Spleen (tissue), 7 donors: ENCODE data around the gene STK38.

ENCODE experiments used
- CTCF ChIP-seq, 11 experiments: fragments of 200-600 bp in 7 of 11; fragments of 450-650 bp in 4 of 11; sonication (generic) in 4 of 11; IDR thresholded peaks in 8 of 11; conservative IDR thresholded peaks in 3 of 11; 1 replicate in 7 of 11; 2 replicates in 4 of 11; pipeline versions ENCODE4 v1.4.0 to v1.8.0; 2016 to 2021; ENCODE audit warnings: antibody characterized with exemption in 11 of 11, inconsistent platforms in 4 of 11, mild to moderate bottlenecking in 1 of 11
- POLR2A ChIP-seq, 3 donors: fragments of 450-650 bp; IDR thresholded peaks; one replicate each; pipeline ENCODE4 v1.5.1; 2017; ENCODE audit warnings: antibody characterized with exemption in 3 of 3, mild to moderate bottlenecking in 1 of 3
- donor health status: DM: no; HTN: no; CAD: no; lungs with moderate emphysema.
- donor health status: DM: no; HTN: no; CAD: no.
- donor health status: DM: no; HTN: no; CAD: no.

GRCh38 chr6:36515844-36516243, 31.4 kb downstream of the STK38 start:
- TF ChIP-seq CTCF (IDR thresholded peaks at IDR 0.05 in 8 of 11, conservative IDR thresholded peaks at IDR 0.05 in 3 of 11) (no peak), POLR2A (IDR thresholded peaks at IDR 0.05) (no peak)
